ENCODE data around the gene TRMT112.
"Not testable (repeated sequence)": the region's sequence is repeated elsewhere in the genome, so short reads cannot be mapped to it uniquely, and the experiment has no call there.

TRMT112 gene

DNA sequence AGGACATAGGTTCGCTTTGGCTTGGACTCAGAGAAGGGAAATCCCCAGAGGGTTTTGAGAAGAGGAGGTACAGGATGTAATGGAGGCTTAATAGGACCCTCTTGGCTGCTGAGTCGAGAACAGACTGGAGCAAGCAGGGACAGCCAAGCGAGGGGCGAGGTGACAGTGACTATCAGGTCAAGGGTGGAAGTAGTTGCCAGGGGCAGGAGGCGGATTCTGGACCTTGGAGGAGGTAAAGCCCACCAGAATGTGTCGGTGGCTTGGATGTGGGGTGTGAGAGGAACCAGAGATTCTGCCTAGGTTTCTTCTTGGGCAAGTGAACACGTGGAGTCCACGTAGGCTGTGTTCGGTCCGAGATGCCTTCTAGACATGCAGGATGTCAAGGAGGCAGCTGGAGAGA is 4.4 kb downstream of the TRMT112 start:
- DNase-seq (ENCODE audit: low spot score): no peak

DNA sequence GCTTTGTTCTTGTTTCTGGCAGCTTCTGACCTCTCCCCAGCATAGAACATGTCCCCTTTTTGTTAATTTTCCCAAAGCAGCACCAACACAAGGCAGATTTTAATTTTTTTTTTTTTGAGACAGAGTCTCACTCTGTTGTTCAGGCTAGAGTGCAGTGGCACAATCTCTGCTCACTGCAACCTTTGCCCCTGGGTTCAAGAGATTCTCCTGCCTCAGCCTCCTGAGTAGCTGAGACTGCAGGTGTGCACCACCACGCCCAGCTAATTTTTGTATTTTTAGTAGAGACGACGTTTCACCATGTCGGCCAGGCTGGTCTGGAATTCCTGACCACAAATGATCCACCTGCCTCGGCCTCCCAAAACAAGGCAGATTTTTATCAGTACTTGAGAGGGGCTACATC is 9.6 kb downstream of the TRMT112 start:
- DNase-seq (ENCODE audit: low spot score): not testable (repeated sequence)

DNA sequence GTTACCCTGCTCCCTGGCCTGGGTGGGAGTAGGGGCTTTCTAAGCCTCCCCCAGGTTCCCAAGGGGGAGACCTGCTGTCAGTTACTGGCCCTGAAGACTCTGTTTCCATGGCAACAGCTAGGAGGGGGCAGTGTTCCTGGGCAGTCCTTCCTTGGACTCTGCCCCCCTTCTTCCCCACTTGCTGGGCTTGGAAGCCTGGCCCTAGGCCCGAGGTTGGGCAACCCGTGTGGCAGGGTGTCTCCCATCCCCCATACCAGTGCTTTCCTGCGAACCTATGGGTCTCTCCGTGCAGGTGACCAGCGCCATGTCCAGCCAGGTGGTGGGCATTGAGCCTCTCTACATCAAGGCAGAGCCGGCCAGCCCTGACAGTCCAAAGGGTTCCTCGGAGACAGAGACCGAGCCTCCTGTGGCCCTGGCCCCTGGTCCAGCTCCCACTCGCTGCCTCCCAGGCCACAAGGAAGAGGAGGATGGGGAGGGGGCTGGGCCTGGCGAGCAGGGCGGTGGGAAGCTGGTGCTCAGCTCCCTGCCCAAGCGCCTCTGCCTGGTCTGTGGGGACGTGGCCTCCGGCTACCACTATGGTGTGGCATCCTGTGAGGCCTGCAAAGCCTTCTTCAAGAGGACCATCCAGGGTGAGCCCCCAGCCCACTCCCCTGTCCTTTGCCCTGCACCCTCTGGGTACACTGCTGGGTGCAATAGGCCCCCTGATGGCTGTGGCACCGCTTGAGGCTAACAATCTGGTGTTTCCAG is 10.3 kb downstream of the TRMT112 start:
- DNase-seq (ENCODE audit: low spot score): no peak

DNA sequence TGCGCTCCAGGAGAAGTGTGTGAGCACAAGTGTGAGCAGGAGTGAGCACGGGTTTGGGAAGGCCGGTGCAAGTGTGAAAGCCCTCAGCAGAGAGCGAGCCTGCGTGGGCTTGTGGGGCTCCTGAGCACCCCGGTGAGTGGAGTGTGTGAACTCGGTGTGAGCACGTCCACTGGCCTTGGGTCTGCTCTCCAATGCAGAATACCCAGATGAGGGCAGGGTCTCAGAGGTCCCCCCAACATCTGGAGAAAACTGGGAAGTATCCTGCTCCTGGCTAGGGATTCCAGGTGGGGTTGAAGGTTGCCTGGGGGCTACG is 10.8 kb downstream of the TRMT112 start:
- DNase-seq (ENCODE audit: low spot score): no peak

GRCh38 chr11:64305691-64306562 is 11.4 kb downstream of the TRMT112 start:
- DNase-seq (ENCODE audit: low spot score): peak; percentile 58

DNA sequence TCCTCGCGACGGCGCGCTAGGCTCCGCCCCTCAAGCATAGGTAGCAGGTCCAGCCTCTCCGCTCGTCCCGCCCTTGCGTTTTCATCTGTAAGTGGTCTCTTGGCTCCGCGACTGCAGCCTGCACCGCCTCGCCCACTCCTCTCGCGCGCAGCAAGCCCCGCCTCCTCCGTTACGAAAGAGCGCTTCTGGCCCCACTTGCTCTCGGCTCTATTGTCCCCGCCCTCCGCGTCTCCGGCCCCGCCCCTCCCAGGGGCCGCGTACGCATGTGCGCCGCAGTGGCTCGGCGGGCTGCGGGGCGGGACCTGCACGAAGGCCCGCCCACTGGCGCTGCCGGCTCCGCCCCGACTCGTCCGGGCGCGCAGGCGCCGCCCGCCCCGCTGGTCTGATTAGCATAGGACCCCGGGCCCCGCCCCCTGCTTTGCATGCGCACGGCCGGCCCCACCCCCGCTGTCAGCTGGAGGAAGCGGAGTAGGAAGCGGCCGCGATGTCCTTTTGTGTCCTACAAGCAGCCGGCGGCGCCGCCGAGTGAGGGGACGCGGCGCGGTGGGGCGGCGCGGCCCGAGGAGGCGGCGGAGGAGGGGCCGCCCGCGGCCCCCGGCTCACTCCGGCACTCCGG is 12.2 kb downstream of the TRMT112 start, which contains the start of gene ESRRA:
TSS of gene ESRRA (plus strand) at position 450 of the 616 bp plus-strand sequence. CDS start 1,656 bp downstream, outside the sequence.
- peak; percentile 93 for DNase-seq (ENCODE audit: low spot score)

DNA sequence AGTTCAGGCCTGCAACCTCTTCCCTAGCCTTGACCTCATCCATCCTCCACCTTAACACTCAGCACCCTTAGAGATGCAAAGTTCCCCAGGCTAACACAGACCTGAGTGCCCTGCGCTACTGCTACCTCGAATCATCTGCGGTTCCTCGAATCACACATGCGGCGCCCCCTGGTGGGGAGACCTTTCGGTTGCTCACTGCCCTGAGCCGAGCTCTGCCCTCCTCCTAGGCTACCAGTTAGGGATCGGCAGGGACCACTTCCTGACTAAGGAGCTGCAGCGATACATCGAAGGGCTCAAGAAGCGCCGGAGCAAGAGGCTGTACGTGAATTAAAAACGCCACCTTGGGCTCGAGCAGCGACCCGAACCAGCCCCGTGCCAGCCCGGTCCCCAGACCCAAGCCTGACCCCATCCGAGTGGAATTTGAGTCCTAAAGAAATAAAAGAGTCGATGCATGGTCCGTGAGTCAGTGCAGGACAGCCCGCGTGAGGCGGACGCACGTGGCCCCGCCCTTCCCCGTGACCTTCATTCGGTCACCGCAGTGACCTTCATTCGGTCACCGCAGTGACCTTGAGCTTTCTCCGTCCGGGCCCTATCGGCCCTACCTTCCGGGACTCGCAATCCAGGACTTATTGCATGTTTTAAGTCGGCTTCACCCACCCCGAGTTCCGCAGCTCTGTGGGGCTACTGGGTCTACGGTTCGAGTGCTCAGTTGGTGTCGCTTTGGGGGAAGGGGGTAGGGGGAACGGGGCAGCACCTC is 12.9 kb downstream of the TRMT112 start:
- peak; percentile 82 for DNase-seq (ENCODE audit: low spot score)

- no peak for DNase-seq (ENCODE audit: low spot score)
Observed at GRCh38 chr11:64304032-64304315, 13.4 kb downstream of the TRMT112 start.

- no peak for DNase-seq (ENCODE audit: low spot score)
Observed at GRCh38 chr11:64303109-64304031, 14.0 kb downstream of the TRMT112 start.

DNA sequence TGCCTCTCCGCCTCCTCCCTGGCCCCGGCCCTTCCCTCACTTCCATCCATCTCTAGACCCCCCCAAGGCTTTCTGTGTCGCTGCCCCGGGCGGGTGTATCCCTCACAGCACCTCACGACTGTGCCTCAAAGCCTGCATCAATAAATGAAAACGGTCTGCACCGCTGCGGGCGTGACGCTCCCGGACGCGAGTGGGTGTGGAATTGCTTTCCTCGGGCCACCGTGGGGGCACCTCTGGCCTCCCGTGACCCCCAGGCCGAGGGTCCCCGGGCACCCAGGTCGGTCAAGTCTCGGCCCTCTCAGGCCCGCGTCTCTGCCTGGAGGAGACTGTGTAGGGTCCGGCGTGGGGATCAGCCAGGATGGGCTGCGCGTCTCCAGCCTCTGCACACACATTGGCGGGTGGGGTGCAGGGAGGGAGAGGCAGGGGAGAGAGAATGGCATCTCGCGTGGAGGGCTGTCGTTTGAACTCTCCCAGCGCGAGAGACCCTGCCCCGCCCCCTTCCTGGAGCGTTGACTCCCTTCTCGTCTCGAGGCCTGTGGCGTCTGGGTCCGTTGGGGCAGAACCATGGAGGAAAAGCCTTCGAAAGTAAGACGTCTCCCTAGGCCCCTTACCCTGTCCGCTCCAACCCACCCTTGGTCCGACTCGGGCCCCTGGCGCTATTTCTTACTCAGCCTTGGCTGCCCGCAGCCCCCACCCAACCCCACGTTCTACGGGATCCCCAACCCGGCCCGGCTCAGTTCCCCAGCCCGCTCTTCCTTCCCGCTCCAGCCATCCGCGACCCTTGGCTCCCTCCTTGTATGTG is 17.3 kb downstream of the TRMT112 start, which contains the start of gene CATSPERZ:
TSS of gene CATSPERZ (plus strand) at position 512 of the 802 bp plus-strand sequence. CDS start at position 565, 53 bp downstream.
- peak; percentile 62 for DNase-seq (ENCODE audit: low spot score)

- DNase-seq (ENCODE audit: low spot score): no peak
Observed at GRCh38 chr11:64298966-64299846, 18.2 kb downstream of the TRMT112 start.

- DNase-seq (ENCODE audit: low spot score): peak; percentile 10
Observed at GRCh38 chr11:64297699-64298358, 19.5 kb downstream of the TRMT112 start.

DNA sequence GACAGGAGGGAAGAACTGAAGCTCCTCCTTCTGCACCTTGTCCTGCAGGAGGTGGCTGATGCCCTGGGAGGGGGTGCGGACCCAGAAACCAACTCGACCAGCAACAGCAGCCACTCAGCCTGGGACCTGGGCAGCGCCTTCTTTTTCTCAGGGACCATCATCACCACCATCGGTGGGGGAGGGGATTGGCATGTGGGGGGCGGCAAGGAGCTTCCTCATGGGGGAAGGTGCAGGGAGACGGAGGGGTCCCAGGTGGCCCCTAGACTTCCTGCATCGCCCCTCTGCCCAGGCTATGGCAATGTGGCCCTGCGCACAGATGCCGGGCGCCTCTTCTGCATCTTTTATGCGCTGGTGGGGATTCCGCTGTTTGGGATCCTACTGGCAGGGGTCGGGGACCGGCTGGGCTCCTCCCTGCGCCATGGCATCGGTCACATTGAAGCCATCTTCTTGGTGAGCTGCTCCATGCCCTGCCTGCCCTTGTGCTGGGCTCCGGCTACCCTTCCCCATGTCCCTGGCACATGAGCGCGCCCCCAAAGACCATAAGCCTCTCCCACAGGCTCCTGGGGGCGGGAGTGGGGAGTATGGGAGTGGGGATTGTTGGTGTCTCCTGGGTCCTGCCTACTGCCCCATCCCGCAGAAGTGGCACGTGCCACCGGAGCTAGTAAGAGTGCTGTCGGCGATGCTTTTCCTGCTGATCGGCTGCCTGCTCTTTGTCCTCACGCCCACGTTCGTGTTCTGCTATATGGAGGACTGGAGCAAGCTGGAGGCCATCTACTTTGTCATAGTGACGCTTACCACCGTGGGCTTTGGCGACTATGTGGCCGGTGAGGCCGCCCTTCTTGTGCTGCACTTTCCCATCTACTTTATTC is 20.3 kb downstream of the TRMT112 start:
- DNase-seq (ENCODE audit: low spot score): no peak

DNA sequence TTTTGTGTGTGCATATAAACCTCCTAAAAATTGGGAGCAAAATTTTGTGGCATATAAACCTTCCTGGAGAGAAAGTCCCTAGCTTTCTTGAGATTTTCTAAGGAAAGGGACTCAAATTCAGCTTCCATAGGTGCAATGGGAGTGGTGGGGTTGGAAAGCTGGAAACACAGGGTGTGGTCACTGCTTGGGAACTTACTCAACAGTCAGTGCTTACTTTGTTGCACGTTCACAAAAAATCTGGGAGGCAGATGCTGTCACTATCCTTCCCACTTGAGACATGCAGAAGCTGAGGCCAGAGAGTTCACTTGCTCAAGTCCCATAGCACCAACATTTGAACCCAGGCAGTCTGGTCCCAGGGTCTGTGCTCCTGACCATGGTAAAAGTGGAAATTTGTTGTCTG is 21.1 kb downstream of the TRMT112 start:
- DNase-seq (ENCODE audit: low spot score): no peak

DNA sequence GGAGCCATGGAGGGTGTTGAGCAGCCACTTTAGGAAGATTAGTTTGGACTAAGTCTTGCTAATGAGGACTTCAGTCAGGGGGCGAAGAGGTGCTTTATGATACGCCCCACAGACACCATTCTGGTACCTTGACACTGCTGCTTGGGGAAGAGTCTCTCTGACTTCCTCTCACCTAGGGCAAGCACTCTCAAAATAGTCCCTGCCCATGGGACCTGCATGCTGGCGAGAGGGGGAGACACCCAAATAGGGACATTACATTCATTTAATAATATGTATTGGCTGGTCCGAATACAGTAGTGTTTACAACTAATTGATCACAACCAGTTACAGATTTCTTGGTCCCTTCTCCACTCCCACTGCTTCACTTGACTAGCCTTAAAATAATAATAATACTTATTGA is 21.6 kb downstream of the TRMT112 start:
- DNase-seq (ENCODE audit: low spot score): no peak

- no peak for DNase-seq (ENCODE audit: low spot score)
Observed at GRCh38 chr11:64294774-64295173, 22.6 kb downstream of the TRMT112 start.

DNA sequence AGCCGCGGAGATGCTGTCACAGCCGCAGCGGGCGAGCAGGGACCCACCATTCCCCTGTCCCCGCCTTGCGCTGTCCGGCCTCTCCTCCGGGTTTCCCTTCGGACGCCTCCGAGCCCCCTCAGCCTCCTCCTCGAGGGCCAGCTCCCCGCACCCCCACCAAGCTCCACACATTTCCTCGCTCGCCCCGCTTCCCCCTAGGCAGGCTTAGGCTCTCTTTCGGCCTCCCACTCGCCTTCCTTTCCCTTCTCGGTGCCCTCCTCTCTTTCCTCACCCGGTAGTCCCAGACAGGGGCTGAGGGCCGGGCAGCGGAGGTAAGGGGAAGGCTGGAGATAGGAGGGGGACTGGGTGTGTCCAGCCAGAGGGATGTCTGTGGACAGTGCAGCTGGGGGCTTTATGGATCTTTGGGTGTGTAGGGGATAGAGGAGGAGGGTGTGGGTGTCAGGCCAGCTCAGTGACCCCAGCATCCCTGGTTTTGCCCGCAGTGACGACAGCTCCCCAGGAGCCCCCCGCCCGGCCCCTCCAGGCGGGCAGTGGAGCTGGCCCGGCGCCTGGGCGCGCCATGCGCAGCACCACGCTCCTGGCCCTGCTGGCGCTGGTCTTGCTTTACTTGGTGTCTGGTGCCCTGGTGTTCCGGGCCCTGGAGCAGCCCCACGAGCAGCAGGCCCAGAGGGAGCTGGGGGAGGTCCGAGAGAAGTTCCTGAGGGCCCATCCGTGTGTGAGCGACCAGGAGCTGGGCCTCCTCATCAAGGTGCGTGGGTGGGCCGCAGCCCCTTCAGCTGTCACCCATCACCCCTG is 24.7 kb downstream of the TRMT112 start:
- peak; percentile 45 for DNase-seq (ENCODE audit: low spot score)

Measured in iPS-NIHi11 (cell line).